ENCODE data around the gene USH2A.

The USH2A gene

DNA sequence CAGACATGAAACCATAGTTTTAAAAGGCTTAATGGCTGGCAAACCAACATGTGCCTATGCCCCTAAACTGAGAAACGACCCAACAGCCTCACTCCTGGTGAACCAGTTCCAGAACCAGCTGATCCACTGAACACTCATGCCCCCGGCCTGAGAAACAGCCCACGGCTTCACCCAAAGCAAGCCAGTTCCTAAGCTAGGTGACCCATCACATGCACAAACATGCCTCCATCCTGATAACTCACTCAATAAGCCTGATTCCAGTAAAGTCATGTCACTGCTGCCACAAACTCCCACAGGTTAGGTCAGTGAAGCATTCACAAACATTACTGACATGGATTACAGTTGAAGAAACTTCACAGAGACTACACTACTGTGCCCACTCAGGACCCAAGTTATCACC, 161.6 kb downstream of the USH2A start:
- Mint-ChIP-seq H3K9me3 (peaks cover 13 to 16% of the 10 kb centered on the region in 2 donors), H3K27me3 (no peaks in the 10 kb centered on the region), H3K27ac (peak overlapping the region in 1 of 2 donors; percentile 33), H3K4me1 (no peaks in the 10 kb centered on the region), H3K4me3 (no peak overlapping the region)
- DNase-seq, result no peak
- no peak for ATAC-seq

DNA sequence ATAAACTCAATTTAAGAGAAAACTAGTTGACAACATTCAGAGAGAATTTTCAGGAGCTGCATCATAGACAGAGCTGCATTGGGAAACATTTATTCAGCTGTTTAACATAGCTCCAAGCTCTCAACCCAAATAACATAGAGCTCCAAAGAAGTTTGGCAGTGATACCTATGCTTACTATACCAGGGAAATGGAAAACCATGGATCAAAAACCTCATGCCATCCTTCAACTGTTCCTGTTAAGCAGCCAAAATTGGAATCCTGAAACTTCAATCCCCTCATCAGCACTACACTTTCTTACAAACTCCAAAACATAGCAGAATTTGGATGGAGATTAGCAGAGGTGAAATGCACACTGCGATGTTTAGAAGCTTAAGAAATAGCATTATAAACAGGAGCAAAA, 164.4 kb downstream of the USH2A start:
- no peaks in the 10 kb centered on the region for H3K27me3 Mint-ChIP-seq
- H3K4me3 Mint-ChIP-seq, result no peak overlapping the region
- ATAC-seq (no peak), DNase-seq (no peak)
- no peak overlapping the region for H3K27ac Mint-ChIP-seq
- no peaks in the 10 kb centered on the region for H3K4me1 Mint-ChIP-seq
- peaks cover 10 to 12% of the 10 kb centered on the region in 2 donors for H3K9me3 Mint-ChIP-seq

GRCh38 chr1:216258386-216258785, 164.9 kb downstream of the USH2A start:
- ATAC-seq, result no peak
- H3K27me3 Mint-ChIP-seq, result no peaks in the 10 kb centered on the region
- no peak overlapping the region for H3K27ac Mint-ChIP-seq
- DNase-seq, result no peak
- peaks cover 12 to 15% of the 10 kb centered on the region in 2 donors for H3K9me3 Mint-ChIP-seq
- no peak overlapping the region for H3K4me3 Mint-ChIP-seq
- H3K4me1 Mint-ChIP-seq, result no peaks in the 10 kb centered on the region

GRCh38 chr1:216250861-216251260, 172.4 kb downstream of the USH2A start:
- H3K27ac Mint-ChIP-seq, result no peak overlapping the region
- ATAC-seq, result no peak
- no peaks in the 10 kb centered on the region for H3K27me3 Mint-ChIP-seq
- H3K4me1 Mint-ChIP-seq, result no peaks in the 10 kb centered on the region
- peaks cover 7 to 14% of the 10 kb centered on the region in 2 donors for H3K9me3 Mint-ChIP-seq
- no peak for DNase-seq
- no peak overlapping the region for H3K4me3 Mint-ChIP-seq

DNA sequence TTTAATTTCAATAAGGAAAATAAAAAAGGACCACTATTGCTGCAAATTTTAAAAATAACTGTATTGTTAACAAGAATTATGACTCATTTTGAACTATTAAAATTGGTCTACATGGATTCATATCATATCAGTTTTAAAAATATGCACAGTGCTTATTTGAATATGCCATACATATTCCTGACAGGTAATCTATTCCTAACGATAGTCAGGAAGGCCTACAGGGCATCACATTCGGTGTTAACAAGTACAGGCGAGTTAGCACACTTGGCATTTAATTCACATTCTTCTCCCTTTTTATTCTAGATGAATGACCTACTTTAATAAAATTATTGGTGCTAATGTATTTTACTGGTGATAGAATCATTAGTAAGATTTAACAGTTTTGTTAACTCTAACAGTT, 174.6 kb downstream of the USH2A start:
- H3K27ac Mint-ChIP-seq, result no peak overlapping the region
- no peak for DNase-seq
- no peaks in the 10 kb centered on the region for H3K4me1 Mint-ChIP-seq
- peaks cover 7 to 8% of the 10 kb centered on the region in 2 donors for H3K9me3 Mint-ChIP-seq
- H3K27me3 Mint-ChIP-seq, result no peaks in the 10 kb centered on the region
- no peak for ATAC-seq
- H3K4me3 Mint-ChIP-seq, result no peak overlapping the region

GRCh38 chr1:216247937-216248336, 175.3 kb downstream of the USH2A start:
- Mint-ChIP-seq H3K27me3 (no peaks in the 10 kb centered on the region), H3K4me3 (no peak overlapping the region), H3K27ac (no peak overlapping the region), H3K4me1 (no peaks in the 10 kb centered on the region), H3K9me3 (peaks cover 5 to 7% of the 10 kb centered on the region in 2 donors)
- DNase-seq, result no peak
- ATAC-seq, result no peak

DNA sequence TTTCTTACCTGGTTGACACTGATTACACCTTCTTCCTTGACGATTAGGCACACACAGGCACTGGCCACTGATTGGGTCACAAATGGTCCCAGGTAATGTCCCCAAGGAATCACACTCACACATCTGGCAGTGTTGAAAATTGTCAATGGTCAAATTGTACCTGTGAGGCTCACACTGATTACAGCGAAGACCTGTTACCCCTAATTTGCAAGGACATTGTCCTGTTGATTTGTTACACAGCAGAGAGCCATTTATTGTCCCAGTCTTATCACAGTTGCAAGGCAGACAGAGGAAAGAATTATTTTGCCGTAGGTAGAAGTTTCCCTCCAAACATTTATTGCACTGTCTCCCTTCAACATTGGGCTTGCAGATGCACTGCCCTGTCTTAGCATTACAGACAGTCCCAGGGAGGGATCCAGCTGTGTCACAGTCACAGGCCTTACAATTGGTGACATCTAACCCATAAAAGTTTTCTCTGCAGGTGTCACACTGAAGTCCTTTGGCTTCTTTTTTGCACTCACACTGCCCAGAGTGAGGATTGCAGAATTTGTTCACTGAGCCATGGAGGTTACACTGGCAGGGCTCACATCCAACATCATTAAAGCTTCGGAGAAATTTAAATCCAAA, 176.6 kb downstream of the USH2A start:
- H3K27ac Mint-ChIP-seq, result no peak overlapping the region
- no peak overlapping the region for H3K4me3 Mint-ChIP-seq
- H3K27me3 Mint-ChIP-seq, result no peaks in the 10 kb centered on the region
- H3K9me3 Mint-ChIP-seq, result peaks cover 5 to 7% of the 10 kb centered on the region in 2 donors
- no peak for ATAC-seq
- H3K4me1 Mint-ChIP-seq, result no peaks in the 10 kb centered on the region
- DNase-seq, result no peak

GRCh38 chr1:216238844-216239243, 184.4 kb downstream of the USH2A start:
- ATAC-seq (no peak), DNase-seq (no peak)
- Mint-ChIP-seq H3K4me3 (no peak overlapping the region), H3K9me3 (peaks cover 7% of the 10 kb centered on the region in 2 donors), H3K27me3 (no peaks in the 10 kb centered on the region), H3K27ac (no peak overlapping the region), H3K4me1 (no peaks in the 10 kb centered on the region)

DNA sequence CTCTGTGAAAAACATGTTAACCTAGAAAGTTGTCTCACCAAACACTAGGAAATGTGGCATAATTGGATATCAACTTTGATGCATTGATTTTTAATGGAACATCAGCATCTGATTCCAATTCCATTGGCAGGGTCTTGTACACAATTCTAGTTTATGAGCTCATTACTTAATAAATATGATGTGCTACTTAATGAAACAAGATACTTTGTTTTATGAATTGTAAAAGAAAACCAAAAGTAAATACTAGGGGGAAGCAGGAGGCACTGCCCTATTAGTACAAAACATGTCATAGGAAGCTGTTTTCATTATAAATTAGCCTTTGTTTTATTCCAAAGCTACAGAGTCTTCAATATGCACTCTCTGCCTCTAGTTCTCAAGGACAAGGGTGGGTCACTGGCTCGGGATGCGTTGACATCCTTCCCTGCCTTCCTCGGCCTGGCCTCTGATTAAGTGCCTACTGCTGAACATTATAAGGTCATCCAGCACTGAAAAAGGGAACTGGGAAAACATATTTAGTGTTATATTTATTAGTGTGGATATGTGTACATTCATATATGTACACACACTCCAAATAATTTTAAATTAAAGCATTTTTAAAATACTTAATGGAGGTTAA, 185.2 kb downstream of the USH2A start:
- H3K4me3 Mint-ChIP-seq, result no peak overlapping the region
- H3K27ac Mint-ChIP-seq, result no peak overlapping the region
- no peaks in the 10 kb centered on the region for H3K27me3 Mint-ChIP-seq
- ATAC-seq (no peak), DNase-seq (no peak)
- no peaks in the 10 kb centered on the region for H3K4me1 Mint-ChIP-seq
- peaks cover 7 to 12% of the 10 kb centered on the region in 2 donors for H3K9me3 Mint-ChIP-seq

- ATAC-seq, result no peak
- DNase-seq, result no peak
- peaks cover 14 to 16% of the 10 kb centered on the region in 2 donors for H3K9me3 Mint-ChIP-seq
- H3K4me1 Mint-ChIP-seq, result no peaks in the 10 kb centered on the region
- no peak overlapping the region for H3K27ac Mint-ChIP-seq
- H3K27me3 Mint-ChIP-seq, result no peaks in the 10 kb centered on the region
- no peak overlapping the region for H3K4me3 Mint-ChIP-seq
These were observed 199.0 kb downstream of the USH2A start for GRCh38 chr1:216224233-216224632.

DNA sequence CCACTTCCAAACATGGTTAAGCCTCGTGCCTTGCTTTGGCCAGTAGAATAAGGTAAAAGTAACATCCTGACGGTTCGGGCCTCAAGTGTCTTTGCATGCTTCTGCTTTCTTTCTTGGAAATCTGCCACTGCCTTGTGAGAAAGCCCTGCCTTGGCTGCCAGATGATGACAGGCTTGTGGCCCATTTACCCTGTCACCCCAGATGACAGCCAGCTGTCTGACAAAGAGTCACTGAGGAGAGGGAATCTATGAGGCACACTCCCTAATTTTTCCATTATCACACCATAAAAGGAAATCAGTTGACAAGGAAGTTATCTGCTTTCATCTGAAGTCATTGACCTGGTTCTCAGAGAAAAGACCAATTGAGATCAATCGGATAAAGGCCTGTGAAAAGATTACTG, 199.8 kb downstream of the USH2A start:
- ATAC-seq (no peak), DNase-seq (no peak)
- Mint-ChIP-seq H3K4me3 (no peak overlapping the region), H3K4me1 (no peaks in the 10 kb centered on the region), H3K9me3 (peaks cover 14 to 16% of the 10 kb centered on the region in 2 donors), H3K27me3 (no peaks in the 10 kb centered on the region), H3K27ac (no peak overlapping the region)

DNA sequence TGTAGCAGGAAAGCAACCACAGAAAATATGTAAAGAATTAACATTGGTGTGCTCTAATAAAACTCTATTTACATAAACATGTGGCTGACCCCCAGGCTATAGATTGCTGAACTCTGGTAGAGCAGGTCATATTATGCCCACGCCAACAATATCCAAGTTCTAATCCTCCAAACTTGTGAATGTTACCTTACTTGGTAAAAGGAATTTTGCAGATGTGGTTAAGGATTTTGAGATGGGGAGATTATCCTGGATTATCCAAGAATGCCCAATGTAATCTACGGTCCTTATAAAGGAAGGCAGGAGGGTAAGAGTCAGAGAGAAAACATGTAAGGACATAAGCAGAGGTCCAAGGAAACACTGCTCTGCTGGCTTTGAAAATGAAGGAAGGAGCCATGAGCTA, 201.0 kb downstream of the USH2A start:
- no peak overlapping the region for H3K4me3 Mint-ChIP-seq
- H3K4me1 Mint-ChIP-seq, result no peaks in the 10 kb centered on the region
- no peaks in the 10 kb centered on the region for H3K27me3 Mint-ChIP-seq
- peaks cover 6 to 7% of the 10 kb centered on the region in 2 donors for H3K9me3 Mint-ChIP-seq
- ATAC-seq, result no peak
- DNase-seq, result no peak
- H3K27ac Mint-ChIP-seq, result no peak overlapping the region

GRCh38 chr1:216221260-216221700, 202.0 kb downstream of the USH2A start:
- H3K4me3 Mint-ChIP-seq, result peak overlapping the region; percentile 55 to 74
- no peaks in the 10 kb centered on the region for H3K27me3 Mint-ChIP-seq
- DNase-seq (peak in 1 of 2 donors; percentile 1), ATAC-seq (peak; percentile 58)
- H3K4me1 Mint-ChIP-seq, result no peaks in the 10 kb centered on the region
- peaks cover under 1 to 7% of the 10 kb centered on the region in 2 donors for H3K9me3 Mint-ChIP-seq
- peak overlapping the region in 1 of 2 donors; percentile 86 for H3K27ac Mint-ChIP-seq

- ATAC-seq (no peak), DNase-seq (no peak)
- no peaks in the 10 kb centered on the region for H3K4me1 Mint-ChIP-seq
- no peak overlapping the region for H3K4me3 Mint-ChIP-seq
- H3K27me3 Mint-ChIP-seq, result no peaks in the 10 kb centered on the region
- H3K9me3 Mint-ChIP-seq, result peaks cover 0 to 6% of the 10 kb centered on the region in 2 donors
- H3K27ac Mint-ChIP-seq, result no peak overlapping the region
These were observed 206.9 kb downstream of the USH2A start for GRCh38 chr1:216216305-216216704.

DNA sequence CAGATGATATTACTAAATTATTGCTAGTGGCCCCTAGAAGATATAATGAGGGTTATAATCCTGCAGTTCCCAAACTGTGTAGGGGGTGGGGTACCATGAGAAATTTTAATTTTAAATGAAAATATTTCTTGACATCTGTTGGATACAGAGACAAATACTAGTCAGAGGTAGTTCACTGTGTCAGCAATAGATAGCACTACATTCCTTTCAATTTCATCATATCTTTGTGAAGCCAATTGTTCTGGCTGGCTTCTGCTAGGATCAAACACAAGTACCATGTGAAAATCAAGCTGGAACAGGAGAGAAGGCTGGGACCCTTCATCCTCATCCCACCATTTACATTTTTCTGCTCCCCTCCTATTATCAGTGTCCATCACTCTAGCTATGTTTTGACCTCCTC, 208.1 kb downstream of the USH2A start:
- Mint-ChIP-seq H3K4me3 (no peak overlapping the region), H3K4me1 (no peaks in the 10 kb centered on the region), H3K27me3 (no peaks in the 10 kb centered on the region), H3K27ac (no peak overlapping the region), H3K9me3 (peaks cover 0 to 6% of the 10 kb centered on the region in 2 donors)
- no peak for ATAC-seq
- DNase-seq, result no peak

DNA sequence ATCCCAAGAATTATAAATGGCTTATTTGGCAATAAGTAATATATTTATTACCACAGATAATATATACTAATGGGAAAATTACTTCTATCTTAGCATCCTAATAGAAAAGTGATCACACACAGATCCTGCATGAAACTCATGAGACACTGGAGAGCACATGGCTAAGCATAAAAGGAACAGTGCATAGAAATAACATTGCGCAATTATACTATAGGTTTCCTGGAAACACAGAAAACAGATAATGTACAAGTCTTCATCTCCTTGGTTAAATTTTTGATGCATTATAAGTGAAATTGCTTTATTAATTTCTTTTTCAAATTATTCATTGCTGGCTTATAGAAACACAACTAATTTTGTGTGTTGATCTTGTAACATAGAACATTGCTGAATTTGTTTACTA, 210.4 kb downstream of the USH2A start:
- no peak for ATAC-seq
- Mint-ChIP-seq H3K4me1 (no peaks in the 10 kb centered on the region), H3K9me3 (peaks cover 0 to 6% of the 10 kb centered on the region in 2 donors), H3K27ac (no peak overlapping the region), H3K4me3 (no peak overlapping the region), H3K27me3 (no peaks in the 10 kb centered on the region)
- DNase-seq, result no peak

DNA sequence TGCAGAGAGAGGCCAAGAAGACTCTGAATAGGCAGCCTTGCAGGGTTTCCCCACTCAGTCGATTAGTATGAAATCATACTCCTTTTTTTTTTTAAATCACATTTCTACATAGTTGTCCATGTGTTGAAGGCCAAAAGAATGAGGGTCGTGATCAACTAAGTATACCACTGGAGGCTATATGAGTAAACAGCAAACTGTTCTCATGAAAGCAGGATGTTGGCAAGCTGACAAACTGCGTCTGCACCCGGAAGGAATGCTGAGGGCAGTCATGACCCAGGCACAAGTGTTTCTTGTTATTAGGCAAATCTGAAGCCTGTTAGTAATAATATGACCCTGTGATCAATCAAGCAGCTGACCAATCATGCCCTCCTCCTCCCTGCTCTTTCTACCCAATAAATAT, 213.2 kb downstream of the USH2A start:
- Mint-ChIP-seq H3K27me3 (no peaks in the 10 kb centered on the region), H3K27ac (no peak overlapping the region), H3K4me3 (no peak overlapping the region), H3K4me1 (no peaks in the 10 kb centered on the region), H3K9me3 (no peaks in the 10 kb centered on the region)
- ATAC-seq (no peak), DNase-seq (no peak)

Data from stimulated activated naive CD8-positive, alpha-beta T cell treated with anti-CD3 and anti-CD28 coated beads, Interleukin-15, amount 100 ng/mL, for 72 hours (primary cell).